Loucy (cell line): ENCODE data around the gene IRGQ.

Experiments
- H2AFZ ChIP-seq: fragments of 200-600 bp; sonication (generic); 2 replicates; pipeline ENCODE4 v1.6.0; 2016; ENCODE audit warnings: antibody characterized with exemption, mild to moderate bottlenecking, low read length, moderate library complexity
- H3F3A ChIP-seq: fragments of 200-600 bp; 2 replicates; pipeline ENCODE4 v1.6.0; 2016; ENCODE audit warnings: antibody characterized with exemption, low read depth, mild to moderate bottlenecking
- H3K27me3 ChIP-seq: fragments of 200-600 bp; sonication (generic); 2 replicates; pipeline ENCODE4 v1.6.1; 2014; ENCODE audit warnings: low read length, mild to moderate bottlenecking; ENCODE audit not compliant: insufficient read depth, poor library complexity, severe bottlenecking
- H3K36me3 ChIP-seq: fragments of 200-600 bp; sonication (generic); 2 replicates; pipeline ENCODE4 v1.6.1; 2016; ENCODE audit warnings: low read length; ENCODE audit not compliant: insufficient read depth
- H3K4me1 ChIP-seq: fragments of 200-600 bp; sonication (generic); 2 replicates; pipeline ENCODE4 v1.5.1; 2014; ENCODE audit warnings: low read length, mild to moderate bottlenecking; ENCODE audit not compliant: insufficient read depth, poor library complexity, severe bottlenecking
- H3K4me2 ChIP-seq: fragments of 200-600 bp; sonication (generic); 2 replicates; pipeline ENCODE4 v1.6.0; 2014; ENCODE audit warnings: antibody characterized with exemption, low read length, low read depth, mild to moderate bottlenecking; ENCODE audit not compliant: poor library complexity, severe bottlenecking
- H3K4me3 ChIP-seq: fragments of 200-600 bp; sonication (generic); 2 replicates; pipeline ENCODE4 v1.5.1; 2014; ENCODE audit warnings: low read length, mild to moderate bottlenecking, mixed read lengths; ENCODE audit not compliant: poor library complexity, severe bottlenecking
- H3K79me2 ChIP-seq: fragments of 200-600 bp; sonication (generic); 2 replicates; pipeline ENCODE4 v1.6.1; 2014; ENCODE audit warnings: low read length; ENCODE audit not compliant: insufficient read depth
- H3K9ac ChIP-seq: fragments of 200-600 bp; sonication (generic); 2 replicates; pipeline ENCODE4 v1.6.0; 2014; ENCODE audit warnings: mild to moderate bottlenecking, low read depth, low read length, moderate library complexity; ENCODE audit not compliant: poor library complexity, severe bottlenecking
- H3K9me2 ChIP-seq: fragments of 200-600 bp; sonication (generic); replicated peaks from 2 replicates; pipeline ENCODE4 v1.6.1; 2016; ENCODE audit warnings: low read depth, low read length, mixed read lengths
- H3K9me3 ChIP-seq: fragments of 200-600 bp; sonication (generic); 2 replicates; pipeline ENCODE4 v1.6.1; 2014; ENCODE audit warnings: mild to moderate bottlenecking, antibody characterized with exemption, low read length, low read depth; ENCODE audit not compliant: insufficient read depth
- H4K20me1 ChIP-seq: fragments of 200-600 bp; sonication (generic); 2 replicates; pipeline ENCODE4 v1.6.0; 2014; ENCODE audit warnings: antibody characterized with exemption, low read length, mild to moderate bottlenecking; ENCODE audit not compliant: insufficient read depth, poor library complexity, severe bottlenecking
- CTCF ChIP-seq: fragments of 200-600 bp; sonication (generic); conservative IDR thresholded peaks from 2 replicates; pipeline ENCODE4 v1.5.1; 2014; ENCODE audit warnings: mild to moderate bottlenecking, antibody characterized with exemption, low read length
- EZH2phosphoT487 ChIP-seq: fragments of 200-600 bp; IDR thresholded peaks from 2 replicates; pipeline ENCODE4 v1.6.1; 2018; ENCODE audit warnings: antibody characterized with exemption, mild to moderate bottlenecking, moderate library complexity, borderline replicate concordance

The IRGQ gene

GRCh38 chr19:43592800-43593350 lies 3.1 kb downstream of the IRGQ start:
- Histone ChIP-seq H3K9me3 (no peaks in the 10 kb centered on the region), H3K9me2 (no peaks in the 10 kb centered on the region), H2AFZ (no peak overlapping the region), H3K4me2 (no peak overlapping the region), H3K9ac (no peak overlapping the region), H3F3A (0 out of 2 replicates have a peak, but pooled peaks cover 4% of the 10 kb centered on the region), H3K4me3 (no peak overlapping the region), H3K27me3 (no peaks in the 10 kb centered on the region), H3K79me2 (peaks cover 56% of the 10 kb centered on the region), H4K20me1 (peaks cover 14% of the 10 kb centered on the region), H3K36me3 (peaks cover 8% of the 10 kb centered on the region; the same call in 1 of the 2 replicates), H3K4me1 (peaks cover 30% of the 10 kb centered on the region)
- no peak for TF ChIP-seq CTCF
- TF ChIP-seq EZH2phosphoT487 = no peak

GRCh38 chr19:43591904-43592772 lies 3.8 kb downstream of the IRGQ start:
- no peaks in the 10 kb centered on the region for H3K9me2 ChIP-seq
- no peak overlapping the region for H2AFZ ChIP-seq
- no peaks in the 10 kb centered on the region for H3K27me3 ChIP-seq
- no peak overlapping the region for H3K9ac ChIP-seq
- H3K4me1 ChIP-seq = peaks cover 23% of the 10 kb centered on the region
- 0 out of 2 replicates have a peak, but pooled peaks cover 4% of the 10 kb centered on the region for H3F3A ChIP-seq
- peaks cover 14% of the 10 kb centered on the region for H4K20me1 ChIP-seq
- peaks cover 8% of the 10 kb centered on the region; the same call in 1 of the 2 replicates for H3K36me3 ChIP-seq
- TF ChIP-seq CTCF = no peak
- no peak for TF ChIP-seq EZH2phosphoT487
- H3K4me2 ChIP-seq = no peak overlapping the region
- H3K4me3 ChIP-seq = no peak overlapping the region
- no peaks in the 10 kb centered on the region for H3K9me3 ChIP-seq
- H3K79me2 ChIP-seq = peaks cover 49% of the 10 kb centered on the region

DNA sequence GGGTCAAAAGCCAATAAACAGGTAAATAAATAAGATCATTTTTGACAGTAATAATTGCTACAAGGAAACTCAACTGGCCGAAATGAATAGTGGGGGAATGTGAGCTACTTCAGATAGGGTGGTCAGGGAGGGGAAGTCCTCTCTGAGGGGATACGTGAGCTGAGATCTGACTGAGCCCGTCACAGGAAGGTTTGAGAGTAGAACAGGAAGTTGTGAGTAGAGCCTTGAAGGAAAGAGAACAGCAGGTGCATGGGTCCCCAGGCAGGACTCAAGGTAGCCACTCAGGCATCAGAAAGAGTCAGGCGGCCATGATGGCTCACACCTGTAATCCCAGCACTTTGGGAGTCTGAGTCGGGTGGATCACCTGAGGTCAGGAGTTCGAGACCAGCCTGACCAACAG lies 6.3 kb downstream of the IRGQ start:
- H3K27me3 ChIP-seq = no peaks in the 10 kb centered on the region
- H3K9me2 ChIP-seq = no peaks in the 10 kb centered on the region
- H3K36me3 ChIP-seq = peaks cover 8% of the 10 kb centered on the region; the same call in 1 of the 2 replicates
- H3K4me3 ChIP-seq = no peak overlapping the region
- no peak for TF ChIP-seq EZH2phosphoT487
- TF ChIP-seq CTCF = no peak
- H3K4me2 ChIP-seq = peak overlapping the region; percentile 33
- no peaks in the 10 kb centered on the region for H3K9me3 ChIP-seq
- H3K79me2 ChIP-seq = peaks cover 55% of the 10 kb centered on the region
- H2AFZ ChIP-seq = no peak overlapping the region
- H3F3A ChIP-seq = 0 out of 2 replicates have a peak, but pooled peaks cover 4% of the 10 kb centered on the region
- H4K20me1 ChIP-seq = peaks cover 14% of the 10 kb centered on the region
- H3K9ac ChIP-seq = no peak overlapping the region
- peaks cover 15% of the 10 kb centered on the region for H3K4me1 ChIP-seq
